CD4-positive, alpha-beta T cell treated with Interleukin-21 for 1 hour (primary cell): ENCODE measurements around the gene SNRK.

Experiments used
- DNase-seq: peaks from one replicate; pipeline ENCODE4 v3.0.0-alpha.2; 2020

The SNRK gene

GRCh38 chr3:43286115-43286840 is at the start of gene SNRK:
TSS of gene SNRK (plus strand) at chr3:43286540. CDS start at chr3:43303204, 16,664 bp downstream.
- peak; percentile 92 for DNase-seq

GRCh38 chr3:43238801-43239200 is 47.5 kb upstream of the SNRK start:
- no peak for DNase-seq

GRCh38 chr3:43239755-43240154 is 46.6 kb upstream of the SNRK start:
- DNase-seq, result no peak

GRCh38 chr3:43243590-43244587 is 42.5 kb upstream of the SNRK start:
- DNase-seq, result peak; percentile 53

- no peak for DNase-seq
Measured at GRCh38 chr3:43244694-43245093, 41.6 kb upstream of the SNRK start.

GRCh38 chr3:43246976-43247375 is 39.4 kb upstream of the SNRK start:
- DNase-seq, result peak; percentile 12

- DNase-seq, result no peak
Measured at GRCh38 chr3:43247561-43248184, 38.7 kb upstream of the SNRK start.

GRCh38 chr3:43248185-43248583 is 38.2 kb upstream of the SNRK start:
- DNase-seq, result no peak

GRCh38 chr3:43248973-43249372 is 37.4 kb upstream of the SNRK start:
- no peak for DNase-seq

- no peak for DNase-seq
Measured at GRCh38 chr3:43249405-43249804, 36.9 kb upstream of the SNRK start.

- no peak for DNase-seq
Measured at GRCh38 chr3:43253294-43253693, 33.0 kb upstream of the SNRK start.

GRCh38 chr3:43254125-43254524 is 32.2 kb upstream of the SNRK start:
- no peak for DNase-seq

- no peak for DNase-seq
Measured at GRCh38 chr3:43255662-43256061, 30.7 kb upstream of the SNRK start.

GRCh38 chr3:43256714-43257461 is 29.5 kb upstream of the SNRK start:
- DNase-seq, result no peak

GRCh38 chr3:43257850-43258249 is 28.5 kb upstream of the SNRK start:
- DNase-seq, result no peak

- DNase-seq, result no peak
Measured at GRCh38 chr3:43259626-43260025, 26.7 kb upstream of the SNRK start.

GRCh38 chr3:43260412-43260811 is 25.9 kb upstream of the SNRK start:
- no peak for DNase-seq

- DNase-seq, result no peak
Measured at GRCh38 chr3:43262194-43262593, 24.1 kb upstream of the SNRK start.

GRCh38 chr3:43266451-43266850 is 19.9 kb upstream of the SNRK start:
- DNase-seq, result no peak

- no peak for DNase-seq
Measured at GRCh38 chr3:43266995-43267394, 19.3 kb upstream of the SNRK start.

GRCh38 chr3:43268636-43269035 is 17.7 kb upstream of the SNRK start:
- DNase-seq, result no peak

GRCh38 chr3:43270078-43270477 is 16.3 kb upstream of the SNRK start:
- no peak for DNase-seq

GRCh38 chr3:43273416-43273815 is 12.9 kb upstream of the SNRK start:
- DNase-seq, result no peak
